Caco-2 (cell line): ENCODE data around the gene EXOC6B. TPM values are rescaled to one million over a fixed set of nuclear protein-coding genes. Genes with fewer than 3 reads are reported as not detected.

Experiments used
- BruUV-seq: library from RNA; stranded (reverse); fragments of 400-500 nt; replicated peaks from 2 replicates; lab custom pipeline; 2021; lab: Mats Ljungman, UMichigan
- CTCF ChIA-PET: fragments of 300-600 bp; sonication (Branson Sonifier 250); formaldehyde crosslinking; loops from one replicate; lab custom pipeline; 2022; ENCODE audit warnings: antibody characterized with exemption; lab: Charles Lee
- POLR2A ChIA-PET: fragments of 300-600 bp; sonication (Branson Sonifier 250); formaldehyde crosslinking; loops from one replicate; lab custom pipeline; 2022; ENCODE audit warnings: antibody characterized with exemption; lab: Charles Lee
- DNase-seq, 2 experiments: peaks; one replicate each; pipeline versions ENCODE4 v3.0.0 to v3.0.0-alpha.2; 2020 to 2022
- H3K27me3 ChIP-seq: replicated peaks from 2 replicates; pipeline ENCODE4 v1.6.0; 2011; ENCODE audit warnings: low read length; ENCODE audit not compliant: control insufficient read depth, insufficient read depth
- H3K36me3 ChIP-seq: 2 replicates; pipeline ENCODE4 v1.5.1; 2011; ENCODE audit warnings: low read length; ENCODE audit not compliant: control insufficient read depth, insufficient read depth
- H3K4me1 ChIP-seq: fragments of 250-450 bp; sonication (Bioruptor Pico); 2 replicates; pipeline ENCODE4 v1.5.1; 2020; ENCODE audit warnings: mild to moderate bottlenecking
- H3K4me3 ChIP-seq: 2 replicates; pipeline ENCODE4 v1.5.1; 2011; ENCODE audit warnings: low read depth, mild to moderate bottlenecking, control low read depth, low read length
- H3K9me3 ChIP-seq: fragments of 250-450 bp; sonication (Bioruptor Pico); 2 replicates; pipeline ENCODE4 v1.5.1; 2020; ENCODE audit warnings: mild to moderate bottlenecking, moderate library complexity
- H3K27ac Mint-ChIP-seq: one replicate; pipeline ENCODE4 v1.8.0; 2022; ENCODE audit warnings: mixed read lengths; ENCODE audit not compliant: unreplicated experiment
- H3K27me3 Mint-ChIP-seq: one replicate; pipeline ENCODE4 v1.8.0; 2022; ENCODE audit warnings: mixed read lengths; ENCODE audit not compliant: insufficient read depth, unreplicated experiment
- H3K36me3 Mint-ChIP-seq: one replicate; pipeline ENCODE4 v1.8.0; 2022; ENCODE audit warnings: mild to moderate bottlenecking, mixed read lengths; ENCODE audit not compliant: insufficient read depth, unreplicated experiment
- H3K4me1 Mint-ChIP-seq: one replicate; pipeline ENCODE4 v1.8.0; 2022; ENCODE audit warnings: low read depth, mixed read lengths; ENCODE audit not compliant: unreplicated experiment
- H3K4me3 Mint-ChIP-seq: one replicate; pipeline ENCODE4 v1.8.0; 2022; ENCODE audit warnings: mild to moderate bottlenecking, moderate library complexity, mixed read lengths; ENCODE audit not compliant: unreplicated experiment
- H3K9me3 Mint-ChIP-seq: one replicate; pipeline ENCODE4 v1.8.0; 2022; ENCODE audit warnings: mixed read lengths; ENCODE audit not compliant: unreplicated experiment
- CTCF ChIP-seq, 2 experiments: fragments of 200-600 bp in 1 of 2; IDR thresholded peaks; 1 replicate in 1 of 2; 2 replicates in 1 of 2; pipeline versions ENCODE4 v1.5.1 to v1.8.0; 2011 to 2022; ENCODE audit warnings: antibody characterized with exemption in 1 of 2, control low read depth in 1 of 2, inconsistent platforms in 1 of 2, low read depth in 1 of 2, low read length in 1 of 2, mild to moderate bottlenecking in 1 of 2, moderate library complexity in 1 of 2; ENCODE audit not compliant: insufficient read depth in 1 of 2, severe bottlenecking in 1 of 2, unreplicated experiment in 1 of 2
- intact Hi-C: fragments of 100-400 bp; cut with micrococcal nuclease; formaldehyde crosslinking; loops from one replicate; pipeline ENCODE4 v1.10.0; 2022; ENCODE audit not compliant: unreplicated experiment
- total RNA-seq: library from RNA; stranded (reverse); gene quantifications from 2 replicates; pipeline ENCODE4 v1.2.3, GENCODE V29; 2022

The EXOC6B gene
- total RNA-seq, 1 experiment from 2014 or later = 36.1 TPM

- ChIA-PET POLR2A (no interaction called here), CTCF (no interaction called here)
- H3K27ac Mint-ChIP-seq = no peak overlapping the region
- peaks cover 14% of the 10 kb centered on the region for H3K27me3 ChIP-seq
- peak overlapping the region; percentile 57 for H3K4me3 ChIP-seq
- intact Hi-C loops = no loop called here
- H3K4me3 Mint-ChIP-seq = peak overlapping the region; percentile 92
- H3K4me1 Mint-ChIP-seq = peaks cover 8% of the 10 kb centered on the region
- no peaks in the 10 kb centered on the region for H3K9me3 Mint-ChIP-seq
- no TSS peak for BruUV-seq
- DNase-seq = peak; percentile 79 to 84
- TF ChIP-seq CTCF (IDR thresholded peaks at IDR 0.05; ENCODE audit: insufficient read depth in 1 of 2, low read depth in 1 of 2, low read length in 1 of 2, severe bottlenecking in 1 of 2, unreplicated experiment in 1 of 2) = no peak
- peaks cover 6% of the 10 kb centered on the region for H3K9me3 ChIP-seq
- no peaks in the 10 kb centered on the region for H3K36me3 ChIP-seq
- H3K36me3 Mint-ChIP-seq = no peaks in the 10 kb centered on the region
- peaks cover 34% of the 10 kb centered on the region for H3K4me1 ChIP-seq
- H3K27me3 Mint-ChIP-seq = peaks cover 24% of the 10 kb centered on the region
Measured at GRCh38 chr2:72144632-72145288, 681.1 kb downstream of the EXOC6B start.

GRCh38 chr2:72144274-72144631, 681.6 kb downstream of the EXOC6B start:
- intact Hi-C loops = no loop called here
- H3K27me3 ChIP-seq = peaks cover 12% of the 10 kb centered on the region

More at GRCh38 chr2:72144274-72144631, 681.6 kb downstream of the EXOC6B start:
- Histone ChIP-seq H3K36me3 (no peaks in the 10 kb centered on the region), H3K4me1 (peaks cover 30% of the 10 kb centered on the region), H3K4me3 (no peak overlapping the region), H3K9me3 (peaks cover 6% of the 10 kb centered on the region)
- peaks cover 20% of the 10 kb centered on the region for H3K27me3 Mint-ChIP-seq
- H3K4me1 Mint-ChIP-seq = peaks cover 8% of the 10 kb centered on the region
- H3K4me3 Mint-ChIP-seq = peak overlapping the region; percentile 92
- no peak overlapping the region for H3K27ac Mint-ChIP-seq
- H3K36me3 Mint-ChIP-seq = no peaks in the 10 kb centered on the region
- TF ChIP-seq CTCF (IDR thresholded peaks at IDR 0.05; ENCODE audit: insufficient read depth in 1 of 2, low read depth in 1 of 2, low read length in 1 of 2, severe bottlenecking in 1 of 2, unreplicated experiment in 1 of 2) = no peak
- POLR2A ChIA-PET = no interaction called here
- no peaks in the 10 kb centered on the region for H3K9me3 Mint-ChIP-seq
- no peak for DNase-seq
- BruUV-seq = no TSS peak
- CTCF ChIA-PET = no interaction called here
